GM12878 (cell line): Measurements from ENCODE around the gene CALR. TPM values are rescaled to one million over a fixed set of nuclear protein-coding genes. Genes with fewer than 3 reads are reported as not detected.

Experiments
- CHD1 ChIP-seq: IDR thresholded peaks from 2 replicates; pipeline ENCODE4 v1.6.1; 2012; ENCODE audit warnings: low read depth, low read length, improper control_type of control experiment
- DPF2 ChIP-seq: fragments of 450-650 bp; IDR thresholded peaks from 2 replicates; pipeline ENCODE4 v1.6.1; 2017; ENCODE audit warnings: mild to moderate bottlenecking
- MYB ChIP-seq: fragments of 150-350 bp; IDR thresholded peaks from 2 replicates; pipeline ENCODE4 v1.6.1; 2014; ENCODE audit warnings: mild to moderate bottlenecking, low read depth, low read length, borderline replicate concordance
- MYC ChIP-seq: IDR thresholded peaks from 2 replicates; pipeline ENCODE4 v1.6.1; 2011; ENCODE audit warnings: mild to moderate bottlenecking, low read length, moderate library complexity, inconsistent platforms; ENCODE audit not compliant: insufficient read depth, insufficient replicate concordance, insufficient read length, severe bottlenecking
- PAX5 ChIP-seq: IDR thresholded peaks from 2 replicates; pipeline ENCODE4 v1.6.1; 2011; ENCODE audit warnings: low read depth, low read length, borderline replicate concordance
- PAX8 ChIP-seq: fragments of 450-650 bp; IDR thresholded peaks from 2 replicates; pipeline ENCODE4 v1.6.1; 2017; ENCODE audit warnings: mild to moderate bottlenecking, moderate library complexity
- PML ChIP-seq: IDR thresholded peaks from 2 replicates; pipeline ENCODE4 v1.6.1; 2012; ENCODE audit warnings: low read length, inconsistent platforms
- POLR2A ChIP-seq: IDR thresholded peaks from 2 replicates; pipeline ENCODE4 v1.6.1; 2011; ENCODE audit warnings: low read depth, mild to moderate bottlenecking, low read length
- RELA ChIP-seq: fragments of 450-650 bp; IDR thresholded peaks from 2 replicates; pipeline ENCODE4 v1.8.0; 2014; ENCODE audit warnings: borderline replicate concordance; ENCODE audit not compliant: partially characterized antibody
- SMAD5 ChIP-seq: IDR thresholded peaks from 2 replicates; pipeline ENCODE4 v1.6.1; 2016; ENCODE audit warnings: antibody characterized with exemption, low read depth
- SUPT20H ChIP-seq: IDR thresholded peaks from 2 replicates; pipeline ENCODE4 v1.6.1; 2011; ENCODE audit warnings: low read depth, mild to moderate bottlenecking, low read length, moderate library complexity, borderline replicate concordance; ENCODE audit not compliant: control insufficient read depth
- TAF1 ChIP-seq: IDR thresholded peaks from 2 replicates; pipeline ENCODE4 v1.6.1; 2011; ENCODE audit warnings: mild to moderate bottlenecking, low read depth, low read length, borderline replicate concordance
- YY1 ChIP-seq: IDR thresholded peaks from 2 replicates; pipeline ENCODE4 v1.6.1; 2011; ENCODE audit warnings: low read depth, mild to moderate bottlenecking, low read length
- ZBED1 ChIP-seq: IDR thresholded peaks from 2 replicates; pipeline ENCODE4 v1.6.1; 2016; ENCODE audit warnings: borderline replicate concordance
- ZNF592 ChIP-seq: fragments of 450-650 bp; IDR thresholded peaks from 2 replicates; pipeline ENCODE4 v1.6.1; 2017; ENCODE audit warnings: mild to moderate bottlenecking, moderate library complexity
- ZNF687 ChIP-seq: fragments of 450-650 bp; IDR thresholded peaks from 2 replicates; pipeline ENCODE4 v1.6.1; 2017; ENCODE audit warnings: mild to moderate bottlenecking, moderate library complexity
- polyA plus RNA-seq, 11 experiments: library from polyadenylated mRNA; depleted of rRNA in 4 of 11; unstranded in 6 of 11; stranded (reverse) in 5 of 11; fragments of >200 nt; fragmentation: Nextera tagmentation in 4 of 11; fragmentation: Illumina TruSeq in 1 of 11; extraction: Ambion mirVana in 4 of 11; extraction: Trizol in 1 of 11; gene quantifications; 1 replicate in 1 of 11; 2 replicates in 10 of 11; pipeline versions ENCODE4 v1.2.1 to v1.2.3, GENCODE V29; 2011 to 2016; ENCODE audit warnings: inconsistent platforms in 2 of 11, missing spikeins in 2 of 11, low read depth in 1 of 11
- total RNA-seq, 4 experiments: library from RNA; depleted of rRNA in 3 of 4; stranded (reverse); fragments of >200 nt in 3 of 4; fragmentation: Illumina TruSeq in 1 of 4; extraction: Trizol in 1 of 4; gene quantifications; 2 replicates each; pipeline versions ENCODE4 v1.2.1 to v1.2.3, GENCODE V29; 2013 to 2021
- TF ChIP-seq, protein P1 (sequence below): fragments of 450-650 bp; IDR thresholded peaks from 2 replicates; pipeline ENCODE4 v1.6.1; 2018; ENCODE audit warnings: mild to moderate bottlenecking, low read depth, moderate library complexity; ENCODE audit not compliant: partially characterized antibody

Gene CALR
- total and polyA plus RNA-seq, 10 of the 15 experiments (the other 5 are each of a cell fraction or from before 2014, with no cell fraction given) = 202 to 1,451 (median 749) TPM

GRCh38 chr19:12956446-12957388 is 18.3 kb downstream of the CALR start, which contains the start of gene GADD45GIP1 (continued):
- no peak for TF ChIP-seq ZBED1
- peak; percentile 99 for TF ChIP-seq YY1
- peak; percentile 64 for TF ChIP-seq MYC
- peak; percentile 91 for TF ChIP-seq DPF2
- 0 out of 2 replicates have a peak, but pooled peaks have one; percentile 31 for TF ChIP-seq ZNF592
- TF ChIP-seq PML = peak; percentile 82; the same call in 1 of the 2 replicates
- peak; percentile 39 for TF ChIP-seq RELA
- TF ChIP-seq ZNF687 = peak; percentile 80
- no peak for TF ChIP-seq PAX8
- TF ChIP-seq PAX5 = no peak
- TF ChIP-seq SUPT20H = no peak
- TF ChIP-seq SMAD5 = peak; percentile 65; the same call in 1 of the 2 replicates
- no peak for TF ChIP-seq CHD1
- TF ChIP-seq POLR2A = peak; percentile 99
- peak; percentile 97; the same call in 1 of the 2 replicates for TF ChIP-seq TAF1
- TF ChIP-seq, protein P1, sequence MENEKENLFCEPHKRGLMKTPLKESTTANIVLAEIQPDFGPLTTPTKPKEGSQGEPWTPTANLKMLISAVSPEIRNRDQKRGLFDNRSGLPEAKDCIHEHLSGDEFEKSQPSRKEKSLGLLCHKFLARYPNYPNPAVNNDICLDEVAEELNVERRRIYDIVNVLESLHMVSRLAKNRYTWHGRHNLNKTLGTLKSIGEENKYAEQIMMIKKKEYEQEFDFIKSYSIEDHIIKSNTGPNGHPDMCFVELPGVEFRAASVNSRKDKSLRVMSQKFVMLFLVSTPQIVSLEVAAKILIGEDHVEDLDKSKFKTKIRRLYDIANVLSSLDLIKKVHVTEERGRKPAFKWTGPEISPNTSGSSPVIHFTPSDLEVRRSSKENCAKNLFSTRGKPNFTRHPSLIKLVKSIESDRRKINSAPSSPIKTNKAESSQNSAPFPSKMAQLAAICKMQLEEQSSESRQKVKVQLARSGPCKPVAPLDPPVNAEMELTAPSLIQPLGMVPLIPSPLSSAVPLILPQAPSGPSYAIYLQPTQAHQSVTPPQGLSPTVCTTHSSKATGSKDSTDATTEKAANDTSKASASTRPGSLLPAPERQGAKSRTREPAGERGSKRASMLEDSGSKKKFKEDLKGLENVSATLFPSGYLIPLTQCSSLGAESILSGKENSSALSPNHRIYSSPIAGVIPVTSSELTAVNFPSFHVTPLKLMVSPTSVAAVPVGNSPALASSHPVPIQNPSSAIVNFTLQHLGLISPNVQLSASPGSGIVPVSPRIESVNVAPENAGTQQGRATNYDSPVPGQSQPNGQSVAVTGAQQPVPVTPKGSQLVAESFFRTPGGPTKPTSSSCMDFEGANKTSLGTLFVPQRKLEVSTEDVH = no peak
- peak; percentile 80; the same call in 1 of the 2 replicates for TF ChIP-seq MYB
